PC-3 (cell line): ENCODE results near the gene FUS. TPM values are rescaled to one million over a fixed set of nuclear protein-coding genes. Genes with fewer than 3 reads are reported as not detected.

Source experiments
- ATAC-seq: fragments of 200-7000 bp; cut with Tn5 transposase; 2 replicates; pipeline ENCODE4 v1.9.1; 2020; ENCODE audit warnings: mild to moderate bottlenecking, moderate library complexity
- BruUV-seq: library from RNA; stranded (reverse); fragments of 400-500 nt; replicated peaks from 2 replicates; lab custom pipeline; 2021; lab: Mats Ljungman, UMichigan
- CTCF ChIA-PET: fragments of 300-600 bp; sonication (Branson Sonifier 250); formaldehyde crosslinking; loops from one replicate; lab custom pipeline; 2022; ENCODE audit warnings: antibody characterized with exemption; lab: Charles Lee
- POLR2A ChIA-PET: fragments of 300-600 bp; sonication (Branson Sonifier 250); formaldehyde crosslinking; loops from one replicate; lab custom pipeline; 2022; ENCODE audit warnings: antibody characterized with exemption; ENCODE audit not compliant: unreplicated experiment; lab: Charles Lee
- DNase-seq: peaks from one replicate; pipeline ENCODE4 v3.0.0-alpha.2; 2015
- H2AFZ ChIP-seq: fragments of 300-600 bp; sonication (generic); 2 replicates; pipeline ENCODE4 v1.6.0; 2016; ENCODE audit warnings: antibody characterized with exemption, low read length
- H3F3A ChIP-seq: fragments of 300-600 bp; sonication (generic); one replicate; pipeline ENCODE4 v1.6.0; 2017; ENCODE audit warnings: antibody characterized with exemption, low read length, control low read depth, mild to moderate bottlenecking; ENCODE audit not compliant: unreplicated experiment
- H3K27ac ChIP-seq: fragments of 300-600 bp; sonication (generic); 2 replicates; pipeline ENCODE4 v1.5.1; 2016; ENCODE audit warnings: mild to moderate bottlenecking, low read length
- H3K27me3 ChIP-seq: fragments of 300-600 bp; sonication (generic); 2 replicates; pipeline ENCODE4 v1.6.1; 2016; ENCODE audit warnings: low read length, mixed read lengths
- H3K36me3 ChIP-seq: fragments of 300-600 bp; sonication (generic); 2 replicates; pipeline ENCODE4 v1.6.1; 2016; ENCODE audit warnings: low read depth, mixed run types, low read length, mixed read lengths
- H3K4me1 ChIP-seq: fragments of 300-600 bp; sonication (generic); 2 replicates; pipeline ENCODE4 v1.5.1; 2016; ENCODE audit warnings: low read length; ENCODE audit not compliant: insufficient read depth
- H3K4me2 ChIP-seq: fragments of 300-600 bp; sonication (generic); 2 replicates; pipeline ENCODE4 v1.6.0; 2016; ENCODE audit warnings: low read length
- H3K4me3 ChIP-seq: fragments of 300-600 bp; sonication (generic); 2 replicates; pipeline ENCODE4 v1.5.1; 2016; ENCODE audit warnings: mild to moderate bottlenecking, low read length, mixed read lengths
- H3K79me2 ChIP-seq: fragments of 300-600 bp; sonication (generic); 2 replicates; pipeline ENCODE4 v1.6.1; 2017; ENCODE audit warnings: low read length, mixed read lengths
- H3K9ac ChIP-seq: fragments of 300-600 bp; sonication (generic); 2 replicates; pipeline ENCODE4 v1.6.0; 2016; ENCODE audit warnings: mild to moderate bottlenecking, low read length
- H3K9me2 ChIP-seq: fragments of 300-600 bp; sonication (generic); replicated peaks from 2 replicates; pipeline ENCODE4 v1.6.1; 2016; ENCODE audit warnings: mixed run types, low read length, mixed read lengths
- H3K9me3 ChIP-seq: fragments of 300-600 bp; sonication (generic); 2 replicates; pipeline ENCODE4 v1.6.1; 2016; ENCODE audit warnings: low read length, mixed read lengths
- H4K20me1 ChIP-seq: fragments of 300-600 bp; sonication (generic); 2 replicates; pipeline ENCODE4 v1.6.1; 2016; ENCODE audit warnings: low read length, mixed read lengths
- CTCF ChIP-seq: fragments of 300-600 bp; sonication (generic); conservative IDR thresholded peaks from 2 replicates; pipeline ENCODE4 v1.5.1; 2017; ENCODE audit warnings: antibody characterized with exemption, low read depth, mild to moderate bottlenecking, low read length
- EZH2 ChIP-seq: fragments of 300-600 bp; sonication (generic); IDR thresholded peaks from one replicate; pipeline ENCODE4 v1.6.1; 2017; ENCODE audit warnings: antibody characterized with exemption, mild to moderate bottlenecking, low read length; ENCODE audit not compliant: unreplicated experiment
- EZH2phosphoT487 ChIP-seq: fragments of 300-600 bp; sonication (generic); IDR thresholded peaks from 2 replicates; pipeline ENCODE4 v1.6.1; 2018; ENCODE audit warnings: mild to moderate bottlenecking, antibody characterized with exemption, low read length, borderline replicate concordance
- intact Hi-C: fragments of 100-400 bp; cut with micrococcal nuclease; formaldehyde crosslinking; loops from 2 replicates; pipeline ENCODE4 v1.9.0; 2023
- total RNA-seq: library from RNA; depleted of rRNA; stranded (reverse); fragments of >200 nt; gene quantifications from 2 replicates; pipeline ENCODE4 v1.2.3, GENCODE V29; 2014

The FUS gene
- total RNA-seq, 1 experiment from 2014 or later: 43.0 TPM

- H3K9me2 ChIP-seq: no peaks in the 10 kb centered on the region
- H4K20me1 ChIP-seq: no peaks in the 10 kb centered on the region
- H3K4me1 ChIP-seq: no peaks in the 10 kb centered on the region
- no peaks in the 10 kb centered on the region for H3K79me2 ChIP-seq
- ChIA-PET POLR2A (no interaction called here), CTCF (no interaction called here)
- BruUV-seq: no TSS peak
- no peaks in the 10 kb centered on the region for H3F3A ChIP-seq
- no peaks in the 10 kb centered on the region for H3K9me3 ChIP-seq
- TF ChIP-seq EZH2phosphoT487 (no peak), CTCF (no peak), EZH2 (no peak)
- no peak overlapping the region for H2AFZ ChIP-seq
- H3K9ac ChIP-seq: no peak overlapping the region
- intact Hi-C loops: no loop called here
- no peak overlapping the region for H3K4me3 ChIP-seq
- H3K27me3 ChIP-seq: no peaks in the 10 kb centered on the region
- ATAC-seq (no peak), DNase-seq (no peak)
- H3K27ac ChIP-seq: no peak overlapping the region
- H3K4me2 ChIP-seq: no peak overlapping the region
- no peaks in the 10 kb centered on the region for H3K36me3 ChIP-seq
Measured at GRCh38 chr16:31223044-31223443, 43.1 kb downstream of the FUS start.

- H3K9me2 ChIP-seq: no peaks in the 10 kb centered on the region
- H3F3A ChIP-seq: no peaks in the 10 kb centered on the region
- ATAC-seq (no peak), DNase-seq (no peak)
- H3K4me1 ChIP-seq: no peaks in the 10 kb centered on the region
- no peaks in the 10 kb centered on the region for H4K20me1 ChIP-seq
- no peak overlapping the region for H3K27ac ChIP-seq
- ChIA-PET POLR2A (no interaction called here), CTCF (no interaction called here)
- intact Hi-C loops: no loop called here
- H3K27me3 ChIP-seq: no peaks in the 10 kb centered on the region
- no peak overlapping the region for H3K9ac ChIP-seq
- H3K36me3 ChIP-seq: no peaks in the 10 kb centered on the region
- H3K9me3 ChIP-seq: no peaks in the 10 kb centered on the region
- H3K79me2 ChIP-seq: no peaks in the 10 kb centered on the region
- H3K4me2 ChIP-seq: no peak overlapping the region
- no peak overlapping the region for H3K4me3 ChIP-seq
- TF ChIP-seq EZH2: no peak
- no peak for TF ChIP-seq CTCF
- no peak for TF ChIP-seq EZH2phosphoT487
- no TSS peak for BruUV-seq
- H2AFZ ChIP-seq: no peak overlapping the region
Measured at GRCh38 chr16:31224092-31224955, 44.4 kb downstream of the FUS start.

DNA sequence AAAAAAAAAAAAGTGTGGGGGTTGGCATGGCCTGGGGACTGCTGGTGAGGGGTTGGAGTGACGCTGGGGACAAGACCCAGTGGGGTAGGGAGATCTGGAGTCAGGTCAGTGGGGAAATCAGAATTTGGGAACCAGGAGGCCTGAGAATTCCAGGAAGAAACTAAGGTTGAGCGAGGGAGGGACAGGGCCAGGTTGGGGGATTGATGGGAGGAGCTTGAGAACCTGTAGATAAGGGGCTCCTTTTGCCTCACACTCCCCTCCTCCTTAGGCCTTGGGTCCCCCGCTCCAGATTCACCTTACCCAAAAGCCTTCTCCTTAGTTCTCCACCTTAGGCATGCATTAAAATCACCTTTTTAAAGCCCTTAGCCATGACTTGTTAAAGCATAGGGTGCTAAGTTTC, 45.3 kb downstream of the FUS start:
- Histone ChIP-seq H3K79me2 (no peaks in the 10 kb centered on the region), H3K27ac (no peak overlapping the region), H3K4me1 (no peaks in the 10 kb centered on the region), H4K20me1 (no peaks in the 10 kb centered on the region), H3K9me2 (no peaks in the 10 kb centered on the region), H2AFZ (no peak overlapping the region), H3K9me3 (no peaks in the 10 kb centered on the region), H3K4me3 (no peak overlapping the region), H3K27me3 (no peaks in the 10 kb centered on the region), H3K36me3 (no peaks in the 10 kb centered on the region), H3F3A (no peaks in the 10 kb centered on the region), H3K4me2 (no peak overlapping the region), H3K9ac (no peak overlapping the region)
- intact Hi-C loops: no loop called here
- TF ChIP-seq EZH2: no peak
- TF ChIP-seq CTCF: no peak
- TF ChIP-seq EZH2phosphoT487: no peak
- DNase-seq: no peak
- POLR2A ChIA-PET: no interaction called here
- CTCF ChIA-PET: no interaction called here
- ATAC-seq: no peak
- no TSS peak for BruUV-seq
